Fibroblast of skin of back (primary cell): ENCODE measurements around the gene HSPE1. TPM values are rescaled to one million over a fixed set of nuclear protein-coding genes. Genes with fewer than 3 reads are reported as not detected.
"Not testable (repeated sequence)": the region's sequence is repeated elsewhere in the genome, so short reads cannot be mapped to it uniquely, and the experiment has no call there.

Experiments used
- DNase-seq: peaks from one replicate; pipeline ENCODE4 v3.0.0-alpha.2; 2013
- polyA plus RNA-seq, 2 experiments: library from polyadenylated mRNA; unstranded; fragments of 120-200 nt; gene quantifications; one replicate each; pipeline ENCODE4 v1.2.1, GENCODE V29; 2013; ENCODE audit not compliant: insufficient read length in 2 of 2

Gene HSPE1
- 182 TPM for polyA plus RNA-seq (2013, experiment 1 of 2; ENCODE audit: insufficient read length)
- 103 TPM for polyA plus RNA-seq (2013, experiment 2 of 2; ENCODE audit: insufficient read length)

GRCh38 chr2:197499594-197500502, at the start of gene HSPE1, which contains the start of gene HSPD1:
HSPE1 (plus strand) TSS chr2:197500379; CDS start chr2:197500437, 58 bp downstream.
HSPD1 (minus strand) TSS chr2:197499840; CDS start chr2:197498848, 992 bp downstream.
- peak; percentile 100 for DNase-seq

- DNase-seq: no peak
These were observed 49.7 kb upstream of the HSPE1 start for GRCh38 chr2:197450465-197450864.

- DNase-seq: not testable (repeated sequence)
These were observed 49.2 kb upstream of the HSPE1 start for GRCh38 chr2:197450935-197451358.

GRCh38 chr2:197452754-197453122, 47.4 kb upstream of the HSPE1 start:
- DNase-seq: no peak

- DNase-seq: peak; percentile 99
These were observed 46.9 kb upstream of the HSPE1 start, which contains the start of gene COQ10B for GRCh38 chr2:197453123-197453913. COQ10B (plus strand) TSS chr2:197453552; CDS start chr2:197453561, 9 bp downstream.

GRCh38 chr2:197453914-197454398, 46.2 kb upstream of the HSPE1 start:
- peak; percentile 94 for DNase-seq

- no peak for DNase-seq
These were observed 45.3 kb upstream of the HSPE1 start for GRCh38 chr2:197454923-197455322.

- DNase-seq: no peak
These were observed 44.8 kb upstream of the HSPE1 start for GRCh38 chr2:197455428-197455827.

GRCh38 chr2:197460649-197461048, 39.5 kb upstream of the HSPE1 start:
- no peak for DNase-seq

- no peak for DNase-seq
These were observed 39.1 kb upstream of the HSPE1 start for GRCh38 chr2:197461057-197461456.

GRCh38 chr2:197464175-197464574, 36.0 kb upstream of the HSPE1 start:
- DNase-seq: peak; percentile 27

GRCh38 chr2:197472166-197472565, 28.0 kb upstream of the HSPE1 start:
- no peak for DNase-seq

- no peak for DNase-seq
These were observed 22.4 kb upstream of the HSPE1 start for GRCh38 chr2:197477797-197478196.

GRCh38 chr2:197480165-197481036, 19.8 kb upstream of the HSPE1 start:
- DNase-seq: no peak

GRCh38 chr2:197484248-197484647, 15.9 kb upstream of the HSPE1 start:
- not testable (repeated sequence) for DNase-seq

- DNase-seq: no peak
These were observed 14.0 kb upstream of the HSPE1 start for GRCh38 chr2:197486175-197486574.

- DNase-seq: no peak
These were observed 12.8 kb upstream of the HSPE1 start for GRCh38 chr2:197487385-197487784.

GRCh38 chr2:197495433-197496134, 4.6 kb upstream of the HSPE1 start:
- no peak for DNase-seq

- DNase-seq: no peak
These were observed 3.5 kb upstream of the HSPE1 start for GRCh38 chr2:197496695-197497094.

- no peak for DNase-seq
These were observed 2.9 kb upstream of the HSPE1 start for GRCh38 chr2:197497326-197497725.
